Measurements from ENCODE around the gene EDA2R.

Gene EDA2R

GRCh38 chrX:66638591-66639500, at the start of gene EDA2R:
TSS of gene EDA2R (minus strand) at chrX:66639078. CDS start at chrX:66616020, 23,058 bp downstream.
- no peak within 1 kb of the TSS for H3K9ac ChIP-seq (ENCODE audit: insufficient read length)

DNA sequence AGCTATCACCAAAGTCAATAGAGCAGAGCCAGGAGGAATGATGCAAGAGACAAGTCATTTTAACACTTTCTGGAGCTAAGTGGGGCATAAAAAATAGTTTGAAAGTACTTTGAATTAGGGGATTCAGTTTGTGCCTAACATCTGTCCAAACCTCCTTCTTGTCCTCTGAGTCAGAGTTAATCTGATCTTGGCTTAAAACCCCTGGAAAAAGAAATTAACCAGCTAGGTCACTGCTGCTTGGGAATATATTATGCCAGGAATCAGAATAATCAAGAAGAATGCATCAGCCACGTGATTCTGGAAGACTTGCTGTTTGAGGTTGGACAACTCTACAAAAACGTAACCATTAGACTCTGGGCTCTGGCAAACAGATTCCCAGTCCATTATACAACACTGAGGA, 45.3 kb upstream of the EDA2R start:
- no peak for DNase-seq (ENCODE audit: low read depth, low spot score)
- Histone ChIP-seq H3K4me3 (no peak overlapping the region), H3K9me3 (ENCODE audit: low read depth, low read length) (no peaks in the 10 kb centered on the region), H3K9ac (ENCODE audit: insufficient read length) (no peak overlapping the region), H3K27ac (no peak overlapping the region), H3K36me3 (ENCODE audit: insufficient read depth, low read length) (no peaks in the 10 kb centered on the region)
- TF ChIP-seq EZH2 (IDR thresholded peaks at IDR 0.05): no peak
- no peak for TF ChIP-seq POLR2AphosphoS5 (IDR thresholded peaks at IDR 0.05; ENCODE audit: borderline replicate concordance, low read depth, low read length)
- no peak for TF ChIP-seq FOXP2 (optimal IDR thresholded peaks at IDR 0.05; ENCODE audit: control extremely low read depth, extremely low read length, insufficient read depth)

More at GRCh38 chrX:66638591-66639500, at the start of gene EDA2R:
- no peak for DNase-seq (ENCODE audit: low read depth, low spot score)
- no peak within 1 kb of the TSS for H3K27ac ChIP-seq
- no peak for TF ChIP-seq EZH2 (IDR thresholded peaks at IDR 0.05)
- TF ChIP-seq FOXP2 (optimal IDR thresholded peaks at IDR 0.05; ENCODE audit: control extremely low read depth, extremely low read length, insufficient read depth): no peak
- no peak for TF ChIP-seq POLR2AphosphoS5 (IDR thresholded peaks at IDR 0.05; ENCODE audit: borderline replicate concordance, low read depth, low read length)
- no peaks in the 10 kb centered on the region for H3K36me3 ChIP-seq (ENCODE audit: insufficient read depth, low read length)
- no peak within 1 kb of the TSS for H3K4me3 ChIP-seq
- H3K9me3 ChIP-seq (ENCODE audit: low read depth, low read length): no peaks in the 10 kb centered on the region

DNA sequence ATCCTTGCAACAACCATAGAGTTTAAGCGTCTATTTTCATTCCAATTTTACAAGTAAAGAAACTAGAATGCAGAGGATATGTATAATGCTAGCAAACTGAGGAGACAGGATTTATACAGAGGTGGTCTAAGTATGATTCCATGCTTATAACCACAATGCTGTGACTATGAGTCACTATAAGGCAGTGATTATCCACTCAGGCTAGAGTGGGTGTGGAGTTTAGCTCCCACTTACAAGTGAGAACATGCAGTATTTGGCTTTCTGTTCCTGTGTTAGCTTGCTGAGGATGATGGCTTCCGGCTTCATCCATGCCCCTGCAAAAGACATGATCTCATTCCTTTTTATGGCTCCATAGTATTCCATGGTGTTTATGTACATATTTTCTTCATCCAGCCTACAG, 41.6 kb upstream of the EDA2R start:
- Histone ChIP-seq H3K36me3 (ENCODE audit: insufficient read depth, low read length) (no peaks in the 10 kb centered on the region), H3K9ac (ENCODE audit: insufficient read length) (no peak overlapping the region), H3K9me3 (ENCODE audit: low read depth, low read length) (no peaks in the 10 kb centered on the region), H3K4me3 (no peak overlapping the region), H3K27ac (no peak overlapping the region)
- no peak for DNase-seq (ENCODE audit: low read depth, low spot score)
- TF ChIP-seq EZH2 (IDR thresholded peaks at IDR 0.05): no peak

GRCh38 chrX:66677430-66677829, 38.6 kb upstream of the EDA2R start:
- no peak for DNase-seq (ENCODE audit: low read depth, low spot score)
- no peaks in the 10 kb centered on the region for H3K9me3 ChIP-seq (ENCODE audit: low read depth, low read length)
- no peaks in the 10 kb centered on the region for H3K36me3 ChIP-seq (ENCODE audit: insufficient read depth, low read length)
- H3K4me3 ChIP-seq: peak overlapping the region; percentile 40; the same call in 1 of the 2 replicates
- no peak for TF ChIP-seq EZH2 (IDR thresholded peaks at IDR 0.05)
- TF ChIP-seq POLR2AphosphoS5 (IDR thresholded peaks at IDR 0.05; ENCODE audit: borderline replicate concordance, low read depth, low read length): no peak
- no peak for TF ChIP-seq FOXP2 (optimal IDR thresholded peaks at IDR 0.05; ENCODE audit: control extremely low read depth, extremely low read length, insufficient read depth)
- no peak overlapping the region for H3K9ac ChIP-seq (ENCODE audit: insufficient read length)
- H3K27ac ChIP-seq: no peak overlapping the region

DNA sequence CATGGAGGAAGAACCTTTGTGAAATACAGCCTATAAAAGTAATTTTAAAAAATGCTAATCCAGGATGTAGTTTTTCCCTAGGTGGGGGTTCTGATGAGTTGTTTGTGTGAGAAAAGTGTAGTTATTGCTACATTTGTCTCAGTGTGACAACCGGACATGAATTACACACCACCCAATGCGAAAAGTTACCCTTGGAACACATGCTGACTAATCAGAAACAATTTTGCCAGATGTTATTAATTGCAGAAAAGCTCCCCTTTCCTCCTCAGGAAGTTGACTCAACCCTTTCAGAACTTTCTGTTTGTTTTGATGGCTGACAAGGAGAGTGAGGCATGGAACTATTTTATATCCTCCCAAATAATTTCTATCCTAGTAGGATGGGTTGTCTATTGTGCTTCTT, 38.1 kb upstream of the EDA2R start:
- Histone ChIP-seq H3K9me3 (ENCODE audit: low read depth, low read length) (no peaks in the 10 kb centered on the region), H3K9ac (ENCODE audit: insufficient read length) (no peak overlapping the region), H3K36me3 (ENCODE audit: insufficient read depth, low read length) (no peaks in the 10 kb centered on the region), H3K4me3 (peak overlapping the region; percentile 40; the same call in 1 of the 2 replicates), H3K27ac (0 out of 2 replicates have a peak overlapping the region, but pooled peaks have one; percentile 36)
- peak; percentile 16 for DNase-seq (ENCODE audit: low read depth, low spot score)
- TF ChIP-seq POLR2AphosphoS5 (IDR thresholded peaks at IDR 0.05; ENCODE audit: borderline replicate concordance, low read depth, low read length): no peak
- no peak for TF ChIP-seq EZH2 (IDR thresholded peaks at IDR 0.05)
- TF ChIP-seq FOXP2 (optimal IDR thresholded peaks at IDR 0.05; ENCODE audit: control extremely low read depth, extremely low read length, insufficient read depth): no peak

GRCh38 chrX:66676413-66676812, 37.5 kb upstream of the EDA2R start:
- H3K9ac ChIP-seq (ENCODE audit: insufficient read length): no peak overlapping the region
- H3K4me3 ChIP-seq: 0 out of 2 replicates have a peak overlapping the region, but pooled peaks have one; percentile 40
- TF ChIP-seq FOXP2 (optimal IDR thresholded peaks at IDR 0.05; ENCODE audit: control extremely low read depth, extremely low read length, insufficient read depth): no peak
- no peak for TF ChIP-seq POLR2AphosphoS5 (IDR thresholded peaks at IDR 0.05; ENCODE audit: borderline replicate concordance, low read depth, low read length)
- no peak for TF ChIP-seq EZH2 (IDR thresholded peaks at IDR 0.05)
- DNase-seq (ENCODE audit: low read depth, low spot score): no peak
- no peaks in the 10 kb centered on the region for H3K9me3 ChIP-seq (ENCODE audit: low read depth, low read length)
- H3K36me3 ChIP-seq (ENCODE audit: insufficient read depth, low read length): no peaks in the 10 kb centered on the region
- 0 out of 2 replicates have a peak overlapping the region, but pooled peaks have one; percentile 36 for H3K27ac ChIP-seq

GRCh38 chrX:66675541-66675940, 36.7 kb upstream of the EDA2R start:
- no peaks in the 10 kb centered on the region for H3K9me3 ChIP-seq (ENCODE audit: low read depth, low read length)
- H3K4me3 ChIP-seq: no peak overlapping the region
- no peak for TF ChIP-seq EZH2 (IDR thresholded peaks at IDR 0.05)
- no peak for TF ChIP-seq POLR2AphosphoS5 (IDR thresholded peaks at IDR 0.05; ENCODE audit: borderline replicate concordance, low read depth, low read length)
- no peak for TF ChIP-seq FOXP2 (optimal IDR thresholded peaks at IDR 0.05; ENCODE audit: control extremely low read depth, extremely low read length, insufficient read depth)
- DNase-seq (ENCODE audit: low read depth, low spot score): no peak
- no peak overlapping the region for H3K9ac ChIP-seq (ENCODE audit: insufficient read length)
- H3K36me3 ChIP-seq (ENCODE audit: insufficient read depth, low read length): no peaks in the 10 kb centered on the region
- no peak overlapping the region for H3K27ac ChIP-seq

DNA sequence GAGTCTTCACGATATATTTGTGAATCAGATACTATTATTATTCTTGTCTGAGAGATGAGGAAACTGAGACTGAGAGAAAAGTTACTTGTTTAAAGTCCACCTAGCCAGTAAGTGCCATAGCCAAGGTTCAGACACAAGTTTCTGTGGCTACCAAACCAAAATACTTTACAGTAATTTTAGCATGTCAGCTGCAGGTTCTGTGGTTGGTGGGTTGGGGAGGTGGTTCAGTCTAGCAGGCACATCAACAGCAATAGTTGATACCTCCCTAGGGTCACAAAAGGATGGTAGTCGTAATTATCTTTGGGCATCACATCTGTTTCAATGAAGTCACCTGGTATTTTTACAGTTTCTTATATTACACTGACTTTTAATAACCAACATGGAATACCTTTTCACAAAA, 35.6 kb upstream of the EDA2R start:
- TF ChIP-seq FOXP2 (optimal IDR thresholded peaks at IDR 0.05; ENCODE audit: control extremely low read depth, extremely low read length, insufficient read depth): no peak
- TF ChIP-seq POLR2AphosphoS5 (IDR thresholded peaks at IDR 0.05; ENCODE audit: borderline replicate concordance, low read depth, low read length): no peak
- no peak for TF ChIP-seq EZH2 (IDR thresholded peaks at IDR 0.05)
- H3K36me3 ChIP-seq (ENCODE audit: insufficient read depth, low read length): no peaks in the 10 kb centered on the region
- no peak overlapping the region for H3K9ac ChIP-seq (ENCODE audit: insufficient read length)
- no peak overlapping the region for H3K4me3 ChIP-seq
- no peak overlapping the region for H3K27ac ChIP-seq
- DNase-seq (ENCODE audit: low read depth, low spot score): no peak
- no peaks in the 10 kb centered on the region for H3K9me3 ChIP-seq (ENCODE audit: low read depth, low read length)
